GM10266 (cell line): Measurements from ENCODE around the gene ASGR1.

Experiments
- DNase-seq: peaks from one replicate; pipeline ENCODE4 v3.0.0; 2012; ENCODE audit errors: extremely low spot score
- CTCF ChIP-seq: IDR thresholded peaks from 2 replicates; pipeline ENCODE4 v1.5.1; 2012; ENCODE audit warnings: mild to moderate bottlenecking, low read depth; ENCODE audit not compliant: control insufficient read depth, insufficient read depth; ENCODE audit errors: missing control alignments

Gene ASGR1

GRCh38 chr17:7137171-7137943, 41.8 kb downstream of the ASGR1 start:
- TF ChIP-seq CTCF = no peak
- DNase-seq = no peak

GRCh38 chr17:7136266-7136877, 42.8 kb downstream of the ASGR1 start:
- peak; percentile 95 for TF ChIP-seq CTCF
- peak; percentile 67 for DNase-seq

GRCh38 chr17:7133916-7134315, 45.3 kb downstream of the ASGR1 start:
- no peak for TF ChIP-seq CTCF
- DNase-seq = no peak

GRCh38 chr17:7133424-7133823, 45.7 kb downstream of the ASGR1 start:
- no peak for DNase-seq
- TF ChIP-seq CTCF = peak; percentile 58

GRCh38 chr17:7132511-7133094, 46.6 kb downstream of the ASGR1 start:
- peak; percentile 87 for DNase-seq

GRCh38 chr17:7131423-7131791, 47.8 kb downstream of the ASGR1 start:
- no peak for DNase-seq
- TF ChIP-seq CTCF = no peak

More at GRCh38 chr17:7132511-7133094, 46.6 kb downstream of the ASGR1 start:
- no peak for TF ChIP-seq CTCF
